HL-60 (cell line): ENCODE measurements around the gene WDR31.

Experiments
- DNase-seq, 2 experiments: peaks; one replicate each; pipeline ENCODE4 v3.0.0-alpha.2; 2010 to 2020; ENCODE audit warnings: low read depth in 1 of 2, low spot score in 1 of 2
- H3K27ac ChIP-seq: fragments of 250-450 bp; sonication (Bioruptor Pico); replicated peaks from 2 replicates; pipeline ENCODE4 v1.5.1; 2020; ENCODE audit warnings: mild to moderate bottlenecking, moderate library complexity
- H3K27me3 ChIP-seq: fragments of 250-450 bp; sonication (Bioruptor Pico); 2 replicates; pipeline ENCODE4 v1.5.1; 2021; ENCODE audit warnings: mild to moderate bottlenecking, moderate library complexity; ENCODE audit not compliant: insufficient read depth, poor library complexity, severe bottlenecking
- H3K4me3 ChIP-seq: replicated peaks from 2 replicates; pipeline ENCODE4 v1.5.1; 2011; ENCODE audit warnings: mild to moderate bottlenecking, control low read depth, low read length; ENCODE audit not compliant: insufficient read depth
- GABPA ChIP-seq: IDR thresholded peaks from 2 replicates; pipeline ENCODE4 v1.6.1; 2012; ENCODE audit warnings: low read depth
- POLR2AphosphoS5 ChIP-seq: IDR thresholded peaks from 2 replicates; pipeline ENCODE4 v1.6.1; 2012; ENCODE audit warnings: low read depth
- SPI1 ChIP-seq: IDR thresholded peaks from 2 replicates; pipeline ENCODE4 v1.6.1; 2012; ENCODE audit warnings: low read depth, mild to moderate bottlenecking, borderline replicate concordance
- TF ChIP-seq, protein P1 (sequence below): IDR thresholded peaks from one replicate; pipeline ENCODE4 v1.5.1; 2011; ENCODE audit warnings: low read length, control low read depth, inconsistent platforms; ENCODE audit not compliant: insufficient read depth
- TF ChIP-seq, protein P2 (sequence below): IDR thresholded peaks from 2 replicates; pipeline ENCODE4 v1.6.1; 2012; ENCODE audit warnings: low read depth; ENCODE audit not compliant: insufficient replicate concordance

WDR31 gene

DNA sequence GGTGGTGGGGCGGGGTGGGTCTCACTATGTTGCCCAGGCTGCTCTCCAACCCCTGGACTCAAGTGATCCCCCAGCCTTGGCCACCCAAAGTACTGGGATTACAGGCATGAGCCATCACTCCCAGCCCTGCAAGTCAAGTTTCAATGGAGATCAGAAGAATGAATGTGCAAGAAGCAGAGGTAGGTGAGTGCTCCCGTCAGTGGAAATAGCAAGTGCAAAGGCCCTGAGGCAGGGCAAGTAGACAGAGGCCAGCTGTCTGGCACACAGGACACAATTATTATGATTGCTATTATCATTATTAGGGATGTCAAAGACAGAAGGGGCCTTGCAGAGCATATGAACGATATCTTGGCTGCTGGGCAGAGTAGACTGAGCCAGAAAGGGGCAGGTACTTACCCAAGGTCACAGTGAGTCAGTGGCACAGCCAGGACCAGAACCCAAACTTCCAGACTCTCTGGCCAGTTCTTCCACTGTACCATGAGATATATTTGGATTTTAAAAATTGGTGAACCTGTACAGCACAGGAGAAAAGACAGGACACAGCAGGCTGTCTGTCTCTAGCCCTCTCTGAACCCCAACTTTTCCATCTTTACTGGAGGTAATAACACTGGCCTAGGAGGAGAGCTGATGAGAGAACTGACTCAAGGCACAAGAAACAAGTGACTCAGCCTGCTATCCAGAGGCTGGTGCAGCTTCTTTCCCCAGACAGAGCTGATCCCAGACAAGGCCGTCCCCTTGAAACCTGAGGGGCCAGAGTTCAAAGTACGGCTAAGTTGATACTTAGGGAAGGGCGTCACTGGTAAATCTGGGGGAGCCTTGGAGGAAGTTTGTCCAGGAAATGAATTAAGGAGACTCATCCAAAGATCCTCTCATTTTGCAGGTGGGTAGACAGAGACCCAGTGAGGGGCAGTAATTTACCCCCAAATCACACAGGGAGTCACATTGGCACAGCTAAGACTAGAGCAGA lies 35.3 kb upstream of the WDR31 start:
- TF ChIP-seq, protein P1, sequence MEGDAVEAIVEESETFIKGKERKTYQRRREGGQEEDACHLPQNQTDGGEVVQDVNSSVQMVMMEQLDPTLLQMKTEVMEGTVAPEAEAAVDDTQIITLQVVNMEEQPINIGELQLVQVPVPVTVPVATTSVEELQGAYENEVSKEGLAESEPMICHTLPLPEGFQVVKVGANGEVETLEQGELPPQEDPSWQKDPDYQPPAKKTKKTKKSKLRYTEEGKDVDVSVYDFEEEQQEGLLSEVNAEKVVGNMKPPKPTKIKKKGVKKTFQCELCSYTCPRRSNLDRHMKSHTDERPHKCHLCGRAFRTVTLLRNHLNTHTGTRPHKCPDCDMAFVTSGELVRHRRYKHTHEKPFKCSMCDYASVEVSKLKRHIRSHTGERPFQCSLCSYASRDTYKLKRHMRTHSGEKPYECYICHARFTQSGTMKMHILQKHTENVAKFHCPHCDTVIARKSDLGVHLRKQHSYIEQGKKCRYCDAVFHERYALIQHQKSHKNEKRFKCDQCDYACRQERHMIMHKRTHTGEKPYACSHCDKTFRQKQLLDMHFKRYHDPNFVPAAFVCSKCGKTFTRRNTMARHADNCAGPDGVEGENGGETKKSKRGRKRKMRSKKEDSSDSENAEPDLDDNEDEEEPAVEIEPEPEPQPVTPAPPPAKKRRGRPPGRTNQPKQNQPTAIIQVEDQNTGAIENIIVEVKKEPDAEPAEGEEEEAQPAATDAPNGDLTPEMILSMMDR = no peak
- TF ChIP-seq SPI1 (no peak), POLR2AphosphoS5 (no peak), GABPA (no peak)
- TF ChIP-seq, protein P2, sequence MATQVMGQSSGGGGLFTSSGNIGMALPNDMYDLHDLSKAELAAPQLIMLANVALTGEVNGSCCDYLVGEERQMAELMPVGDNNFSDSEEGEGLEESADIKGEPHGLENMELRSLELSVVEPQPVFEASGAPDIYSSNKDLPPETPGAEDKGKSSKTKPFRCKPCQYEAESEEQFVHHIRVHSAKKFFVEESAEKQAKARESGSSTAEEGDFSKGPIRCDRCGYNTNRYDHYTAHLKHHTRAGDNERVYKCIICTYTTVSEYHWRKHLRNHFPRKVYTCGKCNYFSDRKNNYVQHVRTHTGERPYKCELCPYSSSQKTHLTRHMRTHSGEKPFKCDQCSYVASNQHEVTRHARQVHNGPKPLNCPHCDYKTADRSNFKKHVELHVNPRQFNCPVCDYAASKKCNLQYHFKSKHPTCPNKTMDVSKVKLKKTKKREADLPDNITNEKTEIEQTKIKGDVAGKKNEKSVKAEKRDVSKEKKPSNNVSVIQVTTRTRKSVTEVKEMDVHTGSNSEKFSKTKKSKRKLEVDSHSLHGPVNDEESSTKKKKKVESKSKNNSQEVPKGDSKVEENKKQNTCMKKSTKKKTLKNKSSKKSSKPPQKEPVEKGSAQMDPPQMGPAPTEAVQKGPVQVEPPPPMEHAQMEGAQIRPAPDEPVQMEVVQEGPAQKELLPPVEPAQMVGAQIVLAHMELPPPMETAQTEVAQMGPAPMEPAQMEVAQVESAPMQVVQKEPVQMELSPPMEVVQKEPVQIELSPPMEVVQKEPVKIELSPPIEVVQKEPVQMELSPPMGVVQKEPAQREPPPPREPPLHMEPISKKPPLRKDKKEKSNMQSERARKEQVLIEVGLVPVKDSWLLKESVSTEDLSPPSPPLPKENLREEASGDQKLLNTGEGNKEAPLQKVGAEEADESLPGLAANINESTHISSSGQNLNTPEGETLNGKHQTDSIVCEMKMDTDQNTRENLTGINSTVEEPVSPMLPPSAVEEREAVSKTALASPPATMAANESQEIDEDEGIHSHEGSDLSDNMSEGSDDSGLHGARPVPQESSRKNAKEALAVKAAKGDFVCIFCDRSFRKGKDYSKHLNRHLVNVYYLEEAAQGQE = no peak
- Histone ChIP-seq H3K4me3 (no peak overlapping the region), H3K27ac (no peak overlapping the region), H3K27me3 (no peaks in the 10 kb centered on the region)
- no peak for DNase-seq

DNA sequence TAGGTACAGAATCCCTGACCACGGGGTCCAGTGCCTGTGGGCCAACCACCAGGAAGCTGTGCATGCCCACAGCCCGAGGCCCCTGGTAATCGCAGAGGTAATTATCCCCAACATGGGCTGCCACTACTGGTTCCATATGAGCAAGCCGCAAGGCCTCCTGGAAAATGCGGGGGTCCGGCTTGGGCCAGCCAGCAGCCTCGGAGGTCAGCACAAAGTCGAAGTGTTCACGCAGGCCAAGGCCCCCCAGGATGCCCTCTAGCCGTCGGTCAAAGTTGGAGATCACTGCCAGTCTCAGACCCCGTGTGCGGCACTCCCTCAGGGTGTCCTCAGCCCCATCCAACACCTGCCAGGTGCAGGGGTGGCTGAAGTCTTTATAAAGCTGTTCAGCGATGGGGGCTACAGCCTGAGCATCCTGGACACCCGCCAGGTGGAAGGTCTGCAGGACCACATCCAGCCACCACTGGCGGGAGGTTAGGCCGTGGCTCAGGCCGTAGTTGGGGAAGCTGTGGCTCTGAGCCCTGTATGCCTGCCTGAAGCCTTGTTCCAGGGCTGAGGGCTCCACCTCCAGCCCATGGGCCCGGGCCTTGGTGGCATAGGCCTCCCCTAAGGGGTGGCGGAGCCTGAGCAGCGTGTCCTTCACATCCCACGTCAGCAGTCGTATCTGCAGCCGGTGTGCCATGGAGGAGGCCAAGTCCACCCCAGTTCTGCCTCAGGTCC lies 33.8 kb upstream of the WDR31 start:
- Histone ChIP-seq H3K4me3 (no peak overlapping the region), H3K27me3 (no peaks in the 10 kb centered on the region), H3K27ac (no peak overlapping the region)
- no peak for DNase-seq
- TF ChIP-seq, protein P1 = no peak

DNA sequence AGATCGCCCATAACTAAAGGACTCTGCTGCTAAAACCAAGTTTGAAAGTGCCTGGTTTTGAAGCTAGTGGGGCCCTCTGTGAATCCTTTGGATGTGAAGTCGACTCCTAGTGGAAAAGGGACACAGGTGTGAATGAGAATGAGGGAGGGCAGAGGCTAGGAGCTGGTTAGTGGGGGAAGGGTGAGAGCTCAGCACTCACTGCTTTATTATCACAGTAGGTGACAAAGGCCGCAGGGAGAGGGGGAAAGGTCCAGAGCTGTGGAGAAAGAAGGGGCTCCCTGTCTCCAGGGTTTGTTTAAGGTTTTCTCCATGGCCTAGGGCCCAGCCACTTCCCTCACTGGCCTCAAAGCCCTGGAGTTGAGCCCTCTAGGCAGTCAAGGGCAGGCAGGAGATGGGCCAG lies 33.2 kb upstream of the WDR31 start:
- DNase-seq = no peak
- H3K4me3 ChIP-seq = no peak overlapping the region
- H3K27ac ChIP-seq = no peak overlapping the region
- no peaks in the 10 kb centered on the region for H3K27me3 ChIP-seq
- no peak for TF ChIP-seq SPI1
- TF ChIP-seq, protein P1 = no peak
- TF ChIP-seq GABPA = no peak
- TF ChIP-seq POLR2AphosphoS5 = no peak
- TF ChIP-seq, protein P2 = no peak
